ENCODE measurements around the gene CATSPERD. TPM values are rescaled to one million over a fixed set of nuclear protein-coding genes. Genes with fewer than 3 reads are reported as not detected.
A peak's percentile ranks its signal among the peaks of the same experiment; 100 is the strongest.

Gene CATSPERD
- total and polyA plus RNA-seq, 9 of the 15 experiments (the other 6 are each of a cell fraction or from before 2014, with no cell fraction given) = not detected

- TF ChIP-seq AFF4 (CRISPR knock-in tag; IDR thresholded peaks at IDR 0.05) (peak; percentile 97), SRSF1 (IDR thresholded peaks at IDR 0.05; ENCODE audit: low read depth, low read length) (peak; percentile 94), ZNF431 (CRISPR knock-in tag; IDR thresholded peaks at IDR 0.05) (no peak; the same call in 1 of the 2 replicates), KLF13 (tag; IDR thresholded peaks at IDR 0.05; ENCODE audit: borderline replicate concordance, low read depth) (peak; percentile 15; the same call in 1 of the 2 replicates), MYNN (IDR thresholded peaks at IDR 0.05) (no peak), MYNN (CRISPR knock-in tag; IDR thresholded peaks at IDR 0.05) (no peak), MTA2 (IDR thresholded peaks at IDR 0.05; ENCODE audit: low read depth) (no peak), FOSL1 (tag; conservative IDR thresholded peaks at IDR 0.05) (no peak), NELFE (IDR thresholded peaks at IDR 0.05; ENCODE audit: insufficient read depth, insufficient read length) (peak; percentile 47), PTBP1 (IDR thresholded peaks at IDR 0.05; ENCODE audit: low read depth, low read length) (peak; percentile 82), TFAM (CRISPR knock-in tag; conservative IDR thresholded peaks at IDR 0.05) (no peak), ZNF445 (CRISPR knock-in tag; IDR thresholded peaks at IDR 0.05; ENCODE audit: low read depth) (no peak)
- TF ChIP-seq, protein P1, sequence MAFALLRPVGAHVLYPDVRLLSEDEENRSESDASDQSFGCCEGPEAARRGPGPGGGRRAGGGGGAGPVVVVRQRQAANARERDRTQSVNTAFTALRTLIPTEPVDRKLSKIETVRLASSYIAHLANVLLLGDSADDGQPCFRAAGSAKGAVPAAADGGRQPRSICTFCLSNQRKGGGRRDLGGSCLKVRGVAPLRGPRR (CRISPR knock-in tag; IDR thresholded peaks at IDR 0.05) = no peak
- TF ChIP-seq, protein P2, sequence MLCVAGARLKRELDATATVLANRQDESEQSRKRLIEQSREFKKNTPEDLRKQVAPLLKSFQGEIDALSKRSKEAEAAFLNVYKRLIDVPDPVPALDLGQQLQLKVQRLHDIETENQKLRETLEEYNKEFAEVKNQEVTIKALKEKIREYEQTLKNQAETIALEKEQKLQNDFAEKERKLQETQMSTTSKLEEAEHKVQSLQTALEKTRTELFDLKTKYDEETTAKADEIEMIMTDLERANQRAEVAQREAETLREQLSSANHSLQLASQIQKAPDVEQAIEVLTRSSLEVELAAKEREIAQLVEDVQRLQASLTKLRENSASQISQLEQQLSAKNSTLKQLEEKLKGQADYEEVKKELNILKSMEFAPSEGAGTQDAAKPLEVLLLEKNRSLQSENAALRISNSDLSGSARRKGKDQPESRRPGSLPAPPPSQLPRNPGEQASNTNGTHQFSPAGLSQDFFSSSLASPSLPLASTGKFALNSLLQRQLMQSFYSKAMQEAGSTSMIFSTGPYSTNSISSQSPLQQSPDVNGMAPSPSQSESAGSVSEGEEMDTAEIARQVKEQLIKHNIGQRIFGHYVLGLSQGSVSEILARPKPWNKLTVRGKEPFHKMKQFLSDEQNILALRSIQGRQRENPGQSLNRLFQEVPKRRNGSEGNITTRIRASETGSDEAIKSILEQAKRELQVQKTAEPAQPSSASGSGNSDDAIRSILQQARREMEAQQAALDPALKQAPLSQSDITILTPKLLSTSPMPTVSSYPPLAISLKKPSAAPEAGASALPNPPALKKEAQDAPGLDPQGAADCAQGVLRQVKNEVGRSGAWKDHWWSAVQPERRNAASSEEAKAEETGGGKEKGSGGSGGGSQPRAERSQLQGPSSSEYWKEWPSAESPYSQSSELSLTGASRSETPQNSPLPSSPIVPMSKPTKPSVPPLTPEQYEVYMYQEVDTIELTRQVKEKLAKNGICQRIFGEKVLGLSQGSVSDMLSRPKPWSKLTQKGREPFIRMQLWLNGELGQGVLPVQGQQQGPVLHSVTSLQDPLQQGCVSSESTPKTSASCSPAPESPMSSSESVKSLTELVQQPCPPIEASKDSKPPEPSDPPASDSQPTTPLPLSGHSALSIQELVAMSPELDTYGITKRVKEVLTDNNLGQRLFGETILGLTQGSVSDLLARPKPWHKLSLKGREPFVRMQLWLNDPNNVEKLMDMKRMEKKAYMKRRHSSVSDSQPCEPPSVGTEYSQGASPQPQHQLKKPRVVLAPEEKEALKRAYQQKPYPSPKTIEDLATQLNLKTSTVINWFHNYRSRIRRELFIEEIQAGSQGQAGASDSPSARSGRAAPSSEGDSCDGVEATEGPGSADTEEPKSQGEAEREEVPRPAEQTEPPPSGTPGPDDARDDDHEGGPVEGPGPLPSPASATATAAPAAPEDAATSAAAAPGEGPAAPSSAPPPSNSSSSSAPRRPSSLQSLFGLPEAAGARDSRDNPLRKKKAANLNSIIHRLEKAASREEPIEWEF (CRISPR knock-in tag; IDR thresholded peaks at IDR 0.05) = no peak
- TF ChIP-seq, protein P3, sequence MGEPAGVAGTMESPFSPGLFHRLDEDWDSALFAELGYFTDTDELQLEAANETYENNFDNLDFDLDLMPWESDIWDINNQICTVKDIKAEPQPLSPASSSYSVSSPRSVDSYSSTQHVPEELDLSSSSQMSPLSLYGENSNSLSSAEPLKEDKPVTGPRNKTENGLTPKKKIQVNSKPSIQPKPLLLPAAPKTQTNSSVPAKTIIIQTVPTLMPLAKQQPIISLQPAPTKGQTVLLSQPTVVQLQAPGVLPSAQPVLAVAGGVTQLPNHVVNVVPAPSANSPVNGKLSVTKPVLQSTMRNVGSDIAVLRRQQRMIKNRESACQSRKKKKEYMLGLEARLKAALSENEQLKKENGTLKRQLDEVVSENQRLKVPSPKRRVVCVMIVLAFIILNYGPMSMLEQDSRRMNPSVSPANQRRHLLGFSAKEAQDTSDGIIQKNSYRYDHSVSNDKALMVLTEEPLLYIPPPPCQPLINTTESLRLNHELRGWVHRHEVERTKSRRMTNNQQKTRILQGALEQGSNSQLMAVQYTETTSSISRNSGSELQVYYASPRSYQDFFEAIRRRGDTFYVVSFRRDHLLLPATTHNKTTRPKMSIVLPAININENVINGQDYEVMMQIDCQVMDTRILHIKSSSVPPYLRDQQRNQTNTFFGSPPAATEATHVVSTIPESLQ (CRISPR knock-in tag; IDR thresholded peaks at IDR 0.05) = peak; percentile 90
These were observed 30.1 kb upstream of the CATSPERD start, which contains the start of gene RPL36 (continued) for GRCh38 chr19:5690125-5690954.

Data from K562 (cell line).